Measurements from ENCODE around the gene MVB12B. TPM values are rescaled to one million over a fixed set of nuclear protein-coding genes. Genes with fewer than 3 reads are reported as not detected.

The MVB12B gene
- total RNA-seq, 1 donor from 2014 or later, result 18.4 TPM

- no peak for DNase-seq
Measured at GRCh38 chr9:126304207-126304970, 22.2 kb upstream of the MVB12B start.

DNA sequence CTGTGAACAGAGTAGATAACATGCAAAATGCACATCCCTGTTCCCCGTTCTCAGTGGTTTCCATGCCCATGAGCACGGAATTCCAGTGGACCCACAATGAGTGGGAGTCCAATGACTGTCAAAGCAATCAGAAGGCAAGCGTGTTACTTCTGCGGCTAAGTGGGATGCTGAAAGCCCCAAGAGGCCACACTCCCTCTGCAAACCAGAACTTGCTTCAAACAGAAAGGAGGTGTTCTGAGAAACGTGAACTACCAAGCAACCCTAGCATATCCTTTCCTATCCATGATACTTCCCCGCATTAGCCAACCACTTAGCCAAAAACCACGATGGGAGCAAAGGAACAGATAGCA lies 21.7 kb upstream of the MVB12B start:
- DNase-seq, result no peak

DNA sequence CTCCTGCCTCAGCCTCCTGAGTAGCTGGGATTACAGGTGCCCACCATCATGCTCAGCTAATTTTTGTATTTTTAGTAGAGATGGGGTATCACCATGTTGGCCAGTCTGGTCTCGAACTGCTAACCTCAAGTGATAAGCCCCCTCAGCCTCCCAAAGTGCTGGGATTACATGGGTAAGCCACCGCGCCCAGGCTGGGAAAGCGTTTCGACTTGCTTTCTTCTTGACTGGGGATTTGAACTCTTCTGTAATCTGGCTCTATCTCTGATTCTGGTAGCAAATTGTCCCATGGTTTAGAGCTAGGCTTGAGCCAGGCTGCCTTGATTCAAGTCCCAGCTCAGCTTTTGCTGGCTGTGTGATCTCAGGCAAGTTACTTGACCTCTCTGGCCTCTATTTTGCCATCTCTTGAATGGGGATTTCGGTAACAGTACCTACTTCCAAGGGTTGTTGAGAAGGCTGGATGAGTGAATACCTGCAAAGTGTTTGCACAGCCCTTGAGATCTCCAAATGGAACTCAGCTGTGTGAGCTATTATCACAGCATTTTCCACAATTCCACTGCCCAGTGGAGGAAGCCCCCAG lies 20.5 kb upstream of the MVB12B start:
- DNase-seq, result no peak

DNA sequence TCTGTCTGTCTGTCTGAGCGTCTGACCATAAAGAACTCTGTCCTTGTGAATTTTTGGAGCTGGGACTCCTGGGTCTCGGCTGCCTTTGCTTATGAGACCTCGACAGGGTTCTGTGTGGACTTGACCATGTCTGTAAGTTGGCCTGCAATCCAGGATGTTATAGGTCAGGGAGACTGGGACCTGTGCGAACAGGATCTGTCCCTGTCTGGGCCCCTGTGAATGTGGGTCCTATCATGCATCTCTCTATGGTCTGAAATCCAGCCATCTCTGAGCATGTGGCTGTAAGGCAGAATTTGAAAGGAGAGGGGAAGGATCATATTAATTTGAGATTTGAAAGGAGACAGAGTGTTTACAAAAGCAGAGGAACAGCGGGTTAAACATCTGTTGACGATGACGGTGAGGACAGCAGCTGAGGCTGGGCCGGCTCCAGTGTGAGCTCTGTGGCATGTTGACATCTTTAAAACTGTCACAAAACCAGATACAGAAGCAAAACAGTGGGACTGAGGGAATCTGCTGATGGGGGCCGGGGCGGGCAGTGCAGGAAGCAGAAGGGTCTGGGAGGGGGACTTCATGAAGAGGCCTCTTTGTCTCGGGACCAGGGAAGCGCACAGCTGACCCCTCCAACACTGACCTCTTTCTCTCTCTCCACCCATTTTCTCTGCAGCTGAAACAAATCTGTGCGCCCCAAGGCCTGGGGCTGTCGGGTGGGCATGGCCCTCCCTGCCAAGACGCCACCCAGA lies 19.1 kb upstream of the MVB12B start:
- no peak for DNase-seq

- no peak for DNase-seq
Measured at GRCh38 chr9:126309427-126310189, 17.0 kb upstream of the MVB12B start.

- DNase-seq, result no peak
Measured at GRCh38 chr9:126312584-126313551, 13.8 kb upstream of the MVB12B start.

GRCh38 chr9:126316085-126316655 lies 10.5 kb upstream of the MVB12B start:
- DNase-seq, result no peak

- DNase-seq, result peak; percentile 72
Measured at GRCh38 chr9:126317513-126317912, 9.1 kb upstream of the MVB12B start.

- no peak for DNase-seq
Measured at GRCh38 chr9:126318858-126319257, 7.8 kb upstream of the MVB12B start.

DNA sequence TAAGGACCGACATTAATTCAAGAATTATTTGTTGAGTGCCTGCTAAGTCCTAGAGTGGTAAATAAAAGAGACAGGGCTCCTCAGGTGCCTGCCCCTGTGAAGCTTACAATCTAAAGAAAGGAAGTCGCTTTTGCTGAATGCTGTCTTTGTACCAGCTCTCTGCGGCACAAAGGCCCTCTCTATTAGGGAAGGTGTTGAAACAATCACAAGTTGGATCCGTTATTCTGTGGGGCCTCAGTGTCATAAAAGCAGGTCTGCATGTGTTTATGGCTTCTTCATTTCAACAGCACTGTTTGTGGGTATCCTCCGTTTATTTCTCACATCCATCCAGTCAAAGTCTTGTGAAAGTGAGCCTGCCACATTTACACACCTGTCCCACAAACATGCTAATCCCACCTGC lies 7.0 kb upstream of the MVB12B start:
- no peak for DNase-seq

DNA sequence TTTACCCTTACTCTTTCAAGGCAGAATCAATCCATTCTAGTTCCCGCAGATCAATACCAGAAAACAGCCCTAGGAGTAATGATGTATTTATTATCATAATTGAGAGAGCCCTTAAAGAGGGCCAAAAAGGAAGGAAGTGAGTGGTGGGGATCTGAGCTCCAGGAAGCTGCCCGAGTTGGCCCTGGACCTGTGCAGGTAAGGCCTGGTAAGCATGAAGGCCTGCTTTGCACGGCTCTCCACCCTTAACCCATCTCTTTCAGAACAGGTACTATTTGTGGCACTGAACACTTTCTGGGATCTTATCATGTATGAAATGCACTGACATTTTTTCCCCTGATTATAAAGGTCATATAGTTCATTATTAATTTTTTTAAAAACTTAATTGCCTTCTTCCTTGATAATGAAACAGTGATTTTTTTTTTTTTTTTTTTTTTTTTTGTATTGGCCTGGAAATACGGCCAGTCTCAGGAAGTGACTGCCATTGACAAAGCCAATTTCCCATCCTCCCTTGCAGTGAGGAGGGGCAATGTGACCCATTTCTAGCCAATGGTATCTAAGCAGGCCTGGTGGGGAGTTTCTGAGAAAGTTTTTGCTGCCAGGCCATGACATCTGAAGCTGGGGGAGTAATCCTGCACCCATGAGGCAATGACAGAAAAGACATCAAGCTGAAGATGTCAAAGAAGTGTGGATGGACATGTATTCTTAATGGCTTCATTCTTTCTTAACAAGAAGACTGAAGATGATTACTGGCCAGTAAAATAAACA lies 6.3 kb upstream of the MVB12B start:
- DNase-seq, result no peak

- DNase-seq, result no peak
Measured at GRCh38 chr9:126321742-126322141, 4.9 kb upstream of the MVB12B start.

GRCh38 chr9:126325821-126326220 lies 808 bp upstream of the MVB12B start:
- DNase-seq, result no peak

DNA sequence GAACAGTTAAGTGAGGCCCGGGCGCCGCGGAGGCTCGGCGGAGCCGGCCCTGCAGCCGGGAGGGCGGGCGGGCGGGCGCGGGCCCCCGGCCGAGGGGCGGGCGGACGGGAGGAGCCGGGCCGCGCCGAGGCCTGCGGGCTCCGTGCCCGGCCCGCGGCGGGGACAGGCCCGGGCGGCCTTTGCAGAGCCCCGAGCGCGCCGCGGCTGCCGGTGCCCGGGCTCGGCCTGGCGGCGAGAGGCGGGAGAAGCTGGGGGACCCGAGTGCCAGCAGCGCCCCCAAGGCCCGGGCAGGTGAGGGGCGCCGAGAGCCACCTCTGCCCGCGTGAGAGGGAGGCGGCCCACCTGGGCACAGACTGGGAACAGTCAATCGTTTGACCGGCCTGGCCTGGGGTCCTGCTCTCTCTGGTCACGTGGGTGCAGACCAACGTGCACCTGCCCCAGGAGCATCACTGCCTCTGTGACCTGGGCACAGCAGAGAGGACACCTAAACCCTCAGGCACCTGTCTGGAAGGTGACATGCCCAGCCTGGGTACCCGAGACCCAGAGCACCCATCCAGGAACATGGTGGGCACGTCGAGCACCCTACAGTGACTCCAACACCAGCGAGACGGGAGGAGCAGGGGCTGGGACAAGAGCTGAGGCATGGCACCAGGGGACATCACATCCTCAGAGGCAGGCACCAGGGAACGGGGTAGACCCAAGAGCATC lies 531 bp downstream of the MVB12B start:
- DNase-seq, result peak; percentile 14

DNA sequence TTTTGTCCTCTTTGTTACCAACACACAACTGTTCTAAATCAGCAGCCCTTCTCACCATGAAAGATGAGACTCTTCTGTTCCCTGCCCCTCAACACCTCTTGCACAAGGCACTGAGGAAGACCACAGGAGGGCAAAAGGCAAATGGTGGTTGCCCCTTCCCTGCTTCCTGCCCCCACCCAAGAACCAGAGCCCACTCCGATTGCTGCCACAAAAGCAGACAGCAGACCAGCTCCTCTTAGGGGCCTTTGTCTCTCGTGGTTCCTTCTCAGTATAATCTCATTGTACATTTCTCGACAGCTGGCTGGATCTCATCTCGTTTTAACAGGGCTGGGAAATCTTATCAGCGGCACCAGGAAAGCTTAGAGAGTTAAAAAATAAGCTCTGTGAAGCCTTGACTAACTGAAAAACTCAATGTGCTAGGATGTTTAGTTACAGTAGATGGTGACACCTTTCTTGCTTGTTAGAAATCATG lies 1.1 kb downstream of the MVB12B start:
- no peak for DNase-seq

DNA sequence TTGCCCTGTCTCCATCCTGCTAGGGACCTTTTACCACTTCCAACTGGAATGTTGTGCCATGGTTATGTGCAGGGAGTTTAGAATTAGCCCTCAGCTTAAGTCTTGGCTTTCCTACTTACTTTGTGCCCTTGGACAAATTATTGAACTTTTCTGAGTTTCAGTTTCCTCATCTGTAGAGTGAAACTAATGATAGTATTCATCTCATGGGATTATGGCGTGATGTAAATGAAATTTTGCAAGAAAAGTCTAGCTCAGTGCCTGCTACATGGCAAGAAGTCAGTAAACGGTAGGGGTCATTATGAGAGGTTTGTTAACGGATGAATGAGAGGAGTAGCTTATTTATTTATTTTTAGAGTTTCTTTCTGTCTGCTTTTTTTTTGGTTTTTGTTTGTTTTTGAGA lies 1.8 kb downstream of the MVB12B start:
- no peak for DNase-seq

DNA sequence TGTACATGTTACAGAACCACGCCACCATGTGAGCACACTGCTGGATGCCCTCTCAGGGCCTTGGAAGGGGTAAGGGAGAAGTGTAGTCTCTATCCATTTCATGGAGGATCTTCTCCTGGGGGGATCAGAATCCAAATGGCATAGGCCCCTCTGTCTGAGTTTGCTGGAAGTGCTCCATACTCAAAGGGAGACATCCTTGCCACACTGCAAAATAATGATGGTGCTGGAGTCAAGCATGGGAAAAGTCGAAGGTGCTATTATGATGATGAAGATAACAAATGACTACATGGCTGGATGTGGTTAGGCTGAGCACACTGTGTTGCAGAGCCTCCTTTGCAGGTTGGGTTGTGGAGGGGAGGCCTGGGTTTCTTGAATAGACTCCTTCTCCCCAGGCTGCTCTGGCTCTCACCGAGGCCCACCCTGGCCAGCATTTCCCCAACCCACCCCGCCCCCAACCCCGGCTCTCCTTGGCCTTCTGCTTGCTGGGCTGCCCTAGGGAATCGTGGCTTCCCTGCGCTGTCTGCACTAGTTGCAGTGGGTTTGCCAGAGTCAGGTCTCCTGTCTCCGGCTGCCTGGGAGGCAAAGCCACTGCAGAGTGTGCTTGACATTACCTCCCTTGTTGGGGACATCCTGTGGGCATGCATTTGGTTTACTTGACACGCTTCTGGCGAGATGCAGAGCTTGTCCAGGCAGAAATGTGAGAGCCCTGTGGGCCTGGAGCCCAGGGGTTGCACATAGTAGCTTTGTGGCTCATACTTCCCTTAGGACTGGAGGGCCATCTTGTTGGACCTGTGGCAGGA lies 3.0 kb downstream of the MVB12B start:
- DNase-seq, result no peak

- DNase-seq, result no peak
Measured at GRCh38 chr9:126330536-126330935, 3.9 kb downstream of the MVB12B start.

All from dermis blood vessel endothelial cell (primary cell).